Suprapubic skin (tissue), 3 donors: Measurements from ENCODE around the gene EIF2B5.

Experiments used
- POLR2A ChIP-seq, 2 donors: fragments of 450-650 bp; IDR thresholded peaks; one replicate each; pipeline ENCODE4 v1.6.1; 2017; ENCODE audit warnings: antibody characterized with exemption in 2 of 2, mild to moderate bottlenecking in 2 of 2, moderate library complexity in 2 of 2
- TF ChIP-seq, protein P1 (sequence below), 2 donors: fragments of 200-600 bp in 1 of 2; fragments of 450-650 bp in 1 of 2; sonication (generic) in 1 of 2; IDR thresholded peaks; one replicate each; pipeline ENCODE4 v1.5.1; 2016 to 2019; ENCODE audit warnings: antibody characterized with exemption in 2 of 2, mild to moderate bottlenecking in 1 of 2, moderate library complexity in 1 of 2

DNA sequence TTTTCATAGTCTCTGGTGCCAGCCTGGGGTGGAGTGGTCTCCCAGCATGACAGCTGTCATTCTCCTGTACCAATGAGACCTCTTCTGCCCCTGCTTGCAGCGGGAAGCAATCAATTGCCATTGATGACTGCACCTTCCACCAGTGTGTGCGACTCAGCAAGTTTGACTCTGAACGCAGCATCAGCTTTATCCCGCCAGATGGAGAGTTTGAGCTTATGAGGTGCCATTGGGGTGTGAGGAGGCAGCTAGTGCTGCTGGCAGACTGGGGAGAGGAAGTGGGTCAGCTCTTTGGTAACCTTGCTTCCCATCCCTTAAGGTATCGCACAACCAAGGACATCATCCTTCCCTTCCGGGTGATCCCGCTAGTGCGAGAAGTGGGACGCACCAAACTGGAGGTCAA is 46.4 kb downstream of the EIF2B5 start:
- TF ChIP-seq, protein P1, sequence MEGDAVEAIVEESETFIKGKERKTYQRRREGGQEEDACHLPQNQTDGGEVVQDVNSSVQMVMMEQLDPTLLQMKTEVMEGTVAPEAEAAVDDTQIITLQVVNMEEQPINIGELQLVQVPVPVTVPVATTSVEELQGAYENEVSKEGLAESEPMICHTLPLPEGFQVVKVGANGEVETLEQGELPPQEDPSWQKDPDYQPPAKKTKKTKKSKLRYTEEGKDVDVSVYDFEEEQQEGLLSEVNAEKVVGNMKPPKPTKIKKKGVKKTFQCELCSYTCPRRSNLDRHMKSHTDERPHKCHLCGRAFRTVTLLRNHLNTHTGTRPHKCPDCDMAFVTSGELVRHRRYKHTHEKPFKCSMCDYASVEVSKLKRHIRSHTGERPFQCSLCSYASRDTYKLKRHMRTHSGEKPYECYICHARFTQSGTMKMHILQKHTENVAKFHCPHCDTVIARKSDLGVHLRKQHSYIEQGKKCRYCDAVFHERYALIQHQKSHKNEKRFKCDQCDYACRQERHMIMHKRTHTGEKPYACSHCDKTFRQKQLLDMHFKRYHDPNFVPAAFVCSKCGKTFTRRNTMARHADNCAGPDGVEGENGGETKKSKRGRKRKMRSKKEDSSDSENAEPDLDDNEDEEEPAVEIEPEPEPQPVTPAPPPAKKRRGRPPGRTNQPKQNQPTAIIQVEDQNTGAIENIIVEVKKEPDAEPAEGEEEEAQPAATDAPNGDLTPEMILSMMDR (IDR thresholded peaks at IDR 0.05), result no peak
- TF ChIP-seq POLR2A (IDR thresholded peaks at IDR 0.05), result no peak
